ENCODE data around the gene RPS6KB1. TPM values are rescaled to one million over a fixed set of nuclear protein-coding genes. Genes with fewer than 3 reads are reported as not detected.
A peak's percentile ranks its signal among the peaks of the same experiment; 100 is the strongest.

RPS6KB1 gene
- total and polyA plus RNA-seq, 10 of the 15 experiments (the other 5 are each of a cell fraction or from before 2014, with no cell fraction given), result 6.6 to 33.2 (median 26.0) TPM

GRCh38 chr17:59844884-59845594 is 47.9 kb upstream of the RPS6KB1 start:
- ChIA-PET SMC1A (ENCODE audit: uncharacterized antibody, unreplicated experiment) (interaction anchor here (1.0 to 12.6 kb wide), 8 partner anchors 13 to 92 kb away, joined by 3 to 143 read pairs (median 30); no protein-coding TSS in a partner anchor), RAD21 (ENCODE audit: unreplicated experiment) (interaction anchor here (1.4 to 8.4 kb wide), 4 partner anchors 15 to 92 kb away, joined by 3 to 149 read pairs (median 66); no protein-coding TSS in a partner anchor), CTCF (interaction anchor here (1.1 to 2.6 kb wide), 4 partner anchors 12 to 61 kb away, joined by 3 to 12 read pairs (median 6); no protein-coding TSS in a partner anchor), POLR2A (interaction anchor here (0.7 to 13.3 kb wide), 7 partner anchors 7 to 226 kb away, joined by 3 to 332 read pairs (median 5); no protein-coding TSS in a partner anchor)
- Histone ChIP-seq H2AFZ (ENCODE audit: control insufficient read depth, low read depth, low read length) (no peak overlapping the region), H3K27ac (ENCODE audit: control insufficient read depth, insufficient read depth) (peak overlapping the region; percentile 68), H3K36me3 (ENCODE audit: control insufficient read depth in 2 of 2, insufficient read depth in 2 of 2, low read length in 1 of 2) (peaks cover 0 to 4% of the 10 kb centered on the region in 2 experiments; a peak in 2 of 4 replicates), H3K4me2 (ENCODE audit: control insufficient read depth, insufficient read depth) (peak overlapping the region; percentile 30), H4K20me1 (ENCODE audit: control insufficient read depth, insufficient read depth) (no peaks in the 10 kb centered on the region), H3K27me3 (replicated peaks in 1 of 2; ENCODE audit: control insufficient read depth in 2 of 2, insufficient read depth in 2 of 2, low read length in 1 of 2) (no peaks in the 10 kb centered on the region), H3K4me1 (ENCODE audit: control insufficient read depth, insufficient read depth, low read length) (peaks cover 55% of the 10 kb centered on the region), H3K4me3 (no peak overlapping the region; the same call in 1 of the 2 replicates), H3K79me2 (ENCODE audit: control insufficient read depth, insufficient read depth, low read length) (peaks cover 28% of the 10 kb centered on the region), H3K9me3 (replicated peaks; ENCODE audit: control insufficient read depth, insufficient read depth, low read length) (no peaks in the 10 kb centered on the region; the same call in 2 of the 3 replicates), H3K9ac (ENCODE audit: control insufficient read depth, insufficient read depth, low read length) (peak overlapping the region; percentile 21; the same call in 1 of the 2 replicates)
- WGBS (ENCODE audit: insufficient coverage, insufficient replicate concordance, low lambda C conversion rate, missing lambda C conversion rate), result 71% methylated on average over 3 of the region's 3 CpGs
- no TSS peak for BruUV-seq (replicated peaks)
- ATAC-seq, result no peak
- no peak for FAIRE-seq
- intact Hi-C loops (cut with micrococcal nuclease; ENCODE audit: unreplicated experiment), result loop anchor here (2.0 kb wide), 1 partner anchor 92 kb away; no protein-coding TSS in a partner anchor
- no peak for DNase-seq (ENCODE audit: low read depth, low spot score)
- in situ Hi-C loops (cut with MboI), result no loop called here
- TF ChIP-seq MLLT1 (IDR thresholded peaks at IDR 0.05) (no peak), EP300 (IDR thresholded peaks at IDR 0.05; ENCODE audit: borderline replicate concordance in 1 of 2, control insufficient read depth in 1 of 2, low read depth in 2 of 2, low read length in 2 of 2) (no peak), SRF (IDR thresholded peaks at IDR 0.05; ENCODE audit: low read depth in 2 of 2, low read length in 2 of 2) (no peak), PAX8 (IDR thresholded peaks at IDR 0.05) (0 out of 2 replicates have a peak, but pooled peaks have one; percentile 65), CHD1 (IDR thresholded peaks at IDR 0.05; ENCODE audit: low read depth, low read length) (no peak), SKIL (IDR thresholded peaks at IDR 0.05; ENCODE audit: low read depth, poor library complexity, severe bottlenecking) (peak; percentile 32), PML (IDR thresholded peaks at IDR 0.05; ENCODE audit: low read length) (no peak), SIN3A (IDR thresholded peaks at IDR 0.05; ENCODE audit: low read depth, low read length) (no peak), NFYB (IDR thresholded peaks at IDR 0.05; ENCODE audit: insufficient read depth, low read depth, low read length) (no peak), NFXL1 (IDR thresholded peaks at IDR 0.05; ENCODE audit: borderline replicate concordance) (peak; percentile 41; the same call in 1 of the 2 replicates), MTA3 (IDR thresholded peaks at IDR 0.05; ENCODE audit: borderline replicate concordance, low read length) (0 out of 2 replicates have a peak, but pooled peaks have one; percentile 19), BCL11A (IDR thresholded peaks at IDR 0.05; ENCODE audit: low read depth, low read length) (no peak), RAD21 (IDR thresholded peaks at IDR 0.05; ENCODE audit: insufficient read depth, low read depth, low read length) (no peak), ZBTB11 (CRISPR knock-in tag; IDR thresholded peaks at IDR 0.05) (no peak), MEF2A (IDR thresholded peaks at IDR 0.05; ENCODE audit: insufficient read depth, low read depth, low read length) (no peak), NBN (IDR thresholded peaks at IDR 0.05) (0 out of 2 replicates have a peak, but pooled peaks have one; percentile 4)

All from GM12878 (cell line).